HCT116 (cell line): ENCODE measurements around the gene TDRD15.

Experiments
- CEBPB ChIP-seq: IDR thresholded peaks from 2 replicates; pipeline ENCODE4 v1.6.1; 2012; ENCODE audit warnings: low read depth
- EZH2 ChIP-seq: fragments of 200-600 bp; sonication (generic); IDR thresholded peaks from 2 replicates; pipeline ENCODE4 v1.6.1; 2017; ENCODE audit warnings: antibody characterized with exemption, mixed run types
- EZH2phosphoT487 ChIP-seq: fragments of 200-600 bp; IDR thresholded peaks from 2 replicates; pipeline ENCODE4 v1.6.1; 2018; ENCODE audit warnings: antibody characterized with exemption, borderline replicate concordance
- POLR2AphosphoS5 ChIP-seq: IDR thresholded peaks from 2 replicates; pipeline ENCODE4 v1.6.1; 2011; ENCODE audit warnings: mild to moderate bottlenecking, low read depth, low read length, moderate library complexity
- TF ChIP-seq, protein P1 (sequence below): IDR thresholded peaks from 2 replicates; pipeline ENCODE4 v1.6.1; 2011; ENCODE audit warnings: mild to moderate bottlenecking, low read length, moderate library complexity; ENCODE audit not compliant: insufficient replicate concordance; ENCODE audit errors: extremely low read depth
- TF ChIP-seq, protein P2 (sequence below), 3 experiments: fragments of 200-600 bp in 1 of 3; sonication (generic) in 1 of 3; IDR thresholded peaks in 2 of 3; conservative IDR thresholded peaks in 1 of 3; 2 replicates each; pipeline ENCODE4 v1.5.1; 2012 to 2017; ENCODE audit warnings: low read depth in 2 of 3, low read length in 2 of 3, antibody characterized with exemption in 1 of 3, borderline replicate concordance in 1 of 3, control low read depth in 1 of 3, mild to moderate bottlenecking in 1 of 3, mixed read lengths in 1 of 3, mixed run types in 1 of 3, moderate library complexity in 1 of 3; ENCODE audit not compliant: insufficient read depth in 1 of 3
- TF ChIP-seq, protein P3 (sequence below): IDR thresholded peaks from 2 replicates; pipeline ENCODE4 v1.6.1; 2012

DNA sequence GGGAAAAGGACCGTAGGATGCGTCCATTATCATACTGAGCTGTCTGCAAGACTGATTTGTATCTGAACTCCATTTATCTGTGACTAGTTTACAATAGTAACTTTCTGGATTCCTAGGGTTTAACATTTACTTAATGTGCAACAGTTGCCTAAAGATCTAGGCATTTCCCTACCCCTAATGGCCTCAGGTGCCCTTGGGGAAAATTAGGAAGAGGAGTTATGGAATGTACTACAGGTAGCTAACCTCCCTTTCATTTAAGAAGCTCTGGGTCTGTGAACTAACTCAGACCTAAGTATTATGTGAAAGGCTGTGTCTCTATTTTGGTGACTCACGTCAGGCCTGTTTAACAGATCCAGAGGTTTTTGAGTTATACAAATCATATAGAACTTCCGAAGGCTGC lies 59.5 kb downstream of the TDRD15 start:
- TF ChIP-seq, protein P1, sequence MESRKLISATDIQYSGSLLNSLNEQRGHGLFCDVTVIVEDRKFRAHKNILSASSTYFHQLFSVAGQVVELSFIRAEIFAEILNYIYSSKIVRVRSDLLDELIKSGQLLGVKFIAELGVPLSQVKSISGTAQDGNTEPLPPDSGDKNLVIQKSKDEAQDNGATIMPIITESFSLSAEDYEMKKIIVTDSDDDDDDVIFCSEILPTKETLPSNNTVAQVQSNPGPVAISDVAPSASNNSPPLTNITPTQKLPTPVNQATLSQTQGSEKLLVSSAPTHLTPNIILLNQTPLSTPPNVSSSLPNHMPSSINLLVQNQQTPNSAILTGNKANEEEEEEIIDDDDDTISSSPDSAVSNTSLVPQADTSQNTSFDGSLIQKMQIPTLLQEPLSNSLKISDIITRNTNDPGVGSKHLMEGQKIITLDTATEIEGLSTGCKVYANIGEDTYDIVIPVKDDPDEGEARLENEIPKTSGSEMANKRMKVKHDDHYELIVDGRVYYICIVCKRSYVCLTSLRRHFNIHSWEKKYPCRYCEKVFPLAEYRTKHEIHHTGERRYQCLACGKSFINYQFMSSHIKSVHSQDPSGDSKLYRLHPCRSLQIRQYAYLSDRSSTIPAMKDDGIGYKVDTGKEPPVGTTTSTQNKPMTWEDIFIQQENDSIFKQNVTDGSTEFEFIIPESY: no peak
- TF ChIP-seq, protein P2, sequence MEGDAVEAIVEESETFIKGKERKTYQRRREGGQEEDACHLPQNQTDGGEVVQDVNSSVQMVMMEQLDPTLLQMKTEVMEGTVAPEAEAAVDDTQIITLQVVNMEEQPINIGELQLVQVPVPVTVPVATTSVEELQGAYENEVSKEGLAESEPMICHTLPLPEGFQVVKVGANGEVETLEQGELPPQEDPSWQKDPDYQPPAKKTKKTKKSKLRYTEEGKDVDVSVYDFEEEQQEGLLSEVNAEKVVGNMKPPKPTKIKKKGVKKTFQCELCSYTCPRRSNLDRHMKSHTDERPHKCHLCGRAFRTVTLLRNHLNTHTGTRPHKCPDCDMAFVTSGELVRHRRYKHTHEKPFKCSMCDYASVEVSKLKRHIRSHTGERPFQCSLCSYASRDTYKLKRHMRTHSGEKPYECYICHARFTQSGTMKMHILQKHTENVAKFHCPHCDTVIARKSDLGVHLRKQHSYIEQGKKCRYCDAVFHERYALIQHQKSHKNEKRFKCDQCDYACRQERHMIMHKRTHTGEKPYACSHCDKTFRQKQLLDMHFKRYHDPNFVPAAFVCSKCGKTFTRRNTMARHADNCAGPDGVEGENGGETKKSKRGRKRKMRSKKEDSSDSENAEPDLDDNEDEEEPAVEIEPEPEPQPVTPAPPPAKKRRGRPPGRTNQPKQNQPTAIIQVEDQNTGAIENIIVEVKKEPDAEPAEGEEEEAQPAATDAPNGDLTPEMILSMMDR (IDR thresholded peaks at IDR 0.05 in 2 of 3, conservative IDR thresholded peaks at IDR 0.05 in 1 of 3; ENCODE audit: borderline replicate concordance in 1 of 3, insufficient read depth in 1 of 3, low read depth in 2 of 3, low read length in 2 of 3): no peak
- TF ChIP-seq EZH2phosphoT487 (no peak), CEBPB (no peak), EZH2 (no peak), POLR2AphosphoS5 (no peak)
- TF ChIP-seq, protein P3, sequence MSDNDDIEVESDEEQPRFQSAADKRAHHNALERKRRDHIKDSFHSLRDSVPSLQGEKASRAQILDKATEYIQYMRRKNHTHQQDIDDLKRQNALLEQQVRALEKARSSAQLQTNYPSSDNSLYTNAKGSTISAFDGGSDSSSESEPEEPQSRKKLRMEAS: no peak
